Right lobe of liver (tissue), 6 donors: ENCODE data around the gene ZBTB25. TPM values are rescaled to one million over a fixed set of nuclear protein-coding genes. Genes with fewer than 3 reads are reported as not detected.
A peak's percentile ranks its signal among the peaks of the same experiment; 100 is the strongest.

Source experiments
- ATAC-seq, 4 donors: fragments of 200-7000 bp; cut with Tn5 transposase; one replicate each; pipeline ENCODE4 v1.9.1; 2020; ENCODE audit warnings: mild to moderate bottlenecking in 4 of 4, moderate library complexity in 4 of 4
- DNase-seq, 3 donors: peaks; one replicate each; pipeline ENCODE4 v3.0.0-alpha.2; 2020
- H3K27ac ChIP-seq, 3 donors: fragments of 200-600 bp; one replicate each; pipeline ENCODE4 v1.8.0; 2022
- H3K27me3 ChIP-seq, 2 donors: fragments of 200-600 bp; one replicate each; pipeline ENCODE4 v1.8.0; 2022
- H3K36me3 ChIP-seq, 4 donors: fragments of 200-600 bp; sonication (generic) in 1 of 4; one replicate each; pipeline versions ENCODE4 v1.5.1 to v1.8.0; 2017 to 2022; ENCODE audit warnings: control low read depth in 1 of 4
- H3K4me1 ChIP-seq, 4 donors: fragments of 200-600 bp; sonication (generic) in 1 of 4; one replicate each; pipeline versions ENCODE4 v1.5.1 to v1.8.0; 2017 to 2022; ENCODE audit warnings: control low read depth in 1 of 4
- H3K4me3 ChIP-seq, 3 donors: fragments of 200-600 bp; one replicate each; pipeline ENCODE4 v1.8.0; 2022
- H3K9me3 ChIP-seq, 4 donors: fragments of 200-600 bp; sonication (generic) in 1 of 4; one replicate each; pipeline versions ENCODE4 v1.5.1 to v1.8.0; 2017 to 2022; ENCODE audit warnings: control low read depth in 1 of 4
- POLR2A ChIP-seq: fragments of 450-650 bp; IDR thresholded peaks from one replicate; pipeline ENCODE4 v1.6.1; 2017; ENCODE audit warnings: antibody characterized with exemption, mild to moderate bottlenecking
- WGBS: methylation state at CpG from one replicate; pipeline ENCODE4 v1.1.6; 2018; ENCODE audit warnings: low coverage, low lambda C conversion rate; ENCODE audit not compliant: insufficient coverage; ENCODE audit errors: missing lambda C conversion rate; 5-methylcytosine and 5-hydroxymethylcytosine counted together
- intact Hi-C, 2 donors: fragments of 100-400 bp; cut with DNase I; formaldehyde crosslinking; loops; one replicate each; pipeline versions ENCODE4 v1.11.2 to v1.14.1; 2022
- long read RNA-seq: library from polyadenylated mRNA; unstranded; transcript quantifications from one replicate; pipeline ENCODE4 v2.0.0, GENCODE V29; 2019
- total RNA-seq, 6 experiments: library from RNA; depleted of rRNA in 2 of 6; stranded (reverse); fragments of >200 nt in 2 of 6; fragmentation: NEBNext Ultra II Directional in 3 of 6; extraction: Animal tissue kit (Norgen Biotek cat#: 25700) in 3 of 6; gene quantifications; one replicate each; pipeline versions ENCODE4 v1.1.0 to v1.2.4, GENCODE V29; 2016 to 2023
- TF ChIP-seq, protein P1 (sequence below), 4 donors: fragments of 200-600 bp in 3 of 4; fragments of 450-650 bp in 1 of 4; IDR thresholded peaks; one replicate each; pipeline versions ENCODE4 v1.5.1 to v1.8.0; 2016 to 2022; ENCODE audit warnings: antibody characterized with exemption in 4 of 4, mild to moderate bottlenecking in 2 of 4
- donor health status: DM: no; HTN: yes; CAD: no.
- donor health status: DM: no; HTN: no; CAD: no.
- donor health status: DM: no; HTN: no; CAD: no.
- donor health status: DM: no; HTN: yes; CAD: no.
- donor health status: DM: no; HTN: yes; CAD: no.

Gene ZBTB25, protein sequence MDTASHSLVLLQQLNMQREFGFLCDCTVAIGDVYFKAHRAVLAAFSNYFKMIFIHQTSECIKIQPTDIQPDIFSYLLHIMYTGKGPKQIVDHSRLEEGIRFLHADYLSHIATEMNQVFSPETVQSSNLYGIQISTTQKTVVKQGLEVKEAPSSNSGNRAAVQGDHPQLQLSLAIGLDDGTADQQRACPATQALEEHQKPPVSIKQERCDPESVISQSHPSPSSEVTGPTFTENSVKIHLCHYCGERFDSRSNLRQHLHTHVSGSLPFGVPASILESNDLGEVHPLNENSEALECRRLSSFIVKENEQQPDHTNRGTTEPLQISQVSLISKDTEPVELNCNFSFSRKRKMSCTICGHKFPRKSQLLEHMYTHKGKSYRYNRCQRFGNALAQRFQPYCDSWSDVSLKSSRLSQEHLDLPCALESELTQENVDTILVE
- total RNA-seq: 1 to 10 TPM; 5.5 to 6.2 (median 5.7) TPM
- long read RNA-seq, partial matches to known transcripts: 0 of 1 reads
- long read RNA-seq, other reads (novel, unspliced or antisense): 1 of 1 reads

GRCh38 chr14:64503434-64504309 is at the start of gene ZBTB25:
Gene ZBTB25, minus strand, starts transcription at chr14:64503838. Its CDS starts 13,305 bp downstream, at chr14:64490533.
- intact Hi-C loops: no loop called here
- ATAC-seq (peak; percentile 61 to 82 (median 76)), DNase-seq (peak; percentile 90 to 92 (median 91))
- peak; percentile 94 for TF ChIP-seq POLR2A
- TF ChIP-seq, protein P1, sequence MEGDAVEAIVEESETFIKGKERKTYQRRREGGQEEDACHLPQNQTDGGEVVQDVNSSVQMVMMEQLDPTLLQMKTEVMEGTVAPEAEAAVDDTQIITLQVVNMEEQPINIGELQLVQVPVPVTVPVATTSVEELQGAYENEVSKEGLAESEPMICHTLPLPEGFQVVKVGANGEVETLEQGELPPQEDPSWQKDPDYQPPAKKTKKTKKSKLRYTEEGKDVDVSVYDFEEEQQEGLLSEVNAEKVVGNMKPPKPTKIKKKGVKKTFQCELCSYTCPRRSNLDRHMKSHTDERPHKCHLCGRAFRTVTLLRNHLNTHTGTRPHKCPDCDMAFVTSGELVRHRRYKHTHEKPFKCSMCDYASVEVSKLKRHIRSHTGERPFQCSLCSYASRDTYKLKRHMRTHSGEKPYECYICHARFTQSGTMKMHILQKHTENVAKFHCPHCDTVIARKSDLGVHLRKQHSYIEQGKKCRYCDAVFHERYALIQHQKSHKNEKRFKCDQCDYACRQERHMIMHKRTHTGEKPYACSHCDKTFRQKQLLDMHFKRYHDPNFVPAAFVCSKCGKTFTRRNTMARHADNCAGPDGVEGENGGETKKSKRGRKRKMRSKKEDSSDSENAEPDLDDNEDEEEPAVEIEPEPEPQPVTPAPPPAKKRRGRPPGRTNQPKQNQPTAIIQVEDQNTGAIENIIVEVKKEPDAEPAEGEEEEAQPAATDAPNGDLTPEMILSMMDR (IDR thresholded peaks at IDR 0.05): no peak
- Histone ChIP-seq H3K9me3 (no peaks in the 10 kb centered on the region), H3K27me3 (no peaks in the 10 kb centered on the region), H3K27ac (peak within 1 kb of the TSS; percentile 98 to 100 (median 98)), H3K4me3 (peak within 1 kb of the TSS; percentile 84 to 88 (median 84)), H3K4me1 (peaks cover 0 to 49% (median 14%) of the 10 kb centered on the region in 4 donors), H3K36me3 (no peaks in the 10 kb centered on the region)
- 0% methylated on average over 27 of the region's 87 CpGs for WGBS

- ATAC-seq (no peak), DNase-seq (no peak)
- Histone ChIP-seq H3K36me3 (no peaks in the 10 kb centered on the region), H3K27ac (no peak overlapping the region), H3K4me1 (peaks cover 0 to 9% (median 0%) of the 10 kb centered on the region in 4 donors), H3K4me3 (peak overlapping the region in 1 of 3 donors; percentile 15), H3K9me3 (no peaks in the 10 kb centered on the region), H3K27me3 (peaks cover 0 to 12% of the 10 kb centered on the region in 2 donors)
- TF ChIP-seq POLR2A: no peak
- TF ChIP-seq, protein P1 (IDR thresholded peaks at IDR 0.05): no peak
- intact Hi-C loops: no loop called here
- WGBS: 39% methylated on average over 7 of the region's 7 CpGs
These were observed 47.1 kb upstream of the ZBTB25 start for GRCh38 chr14:64550621-64551333.

DNA sequence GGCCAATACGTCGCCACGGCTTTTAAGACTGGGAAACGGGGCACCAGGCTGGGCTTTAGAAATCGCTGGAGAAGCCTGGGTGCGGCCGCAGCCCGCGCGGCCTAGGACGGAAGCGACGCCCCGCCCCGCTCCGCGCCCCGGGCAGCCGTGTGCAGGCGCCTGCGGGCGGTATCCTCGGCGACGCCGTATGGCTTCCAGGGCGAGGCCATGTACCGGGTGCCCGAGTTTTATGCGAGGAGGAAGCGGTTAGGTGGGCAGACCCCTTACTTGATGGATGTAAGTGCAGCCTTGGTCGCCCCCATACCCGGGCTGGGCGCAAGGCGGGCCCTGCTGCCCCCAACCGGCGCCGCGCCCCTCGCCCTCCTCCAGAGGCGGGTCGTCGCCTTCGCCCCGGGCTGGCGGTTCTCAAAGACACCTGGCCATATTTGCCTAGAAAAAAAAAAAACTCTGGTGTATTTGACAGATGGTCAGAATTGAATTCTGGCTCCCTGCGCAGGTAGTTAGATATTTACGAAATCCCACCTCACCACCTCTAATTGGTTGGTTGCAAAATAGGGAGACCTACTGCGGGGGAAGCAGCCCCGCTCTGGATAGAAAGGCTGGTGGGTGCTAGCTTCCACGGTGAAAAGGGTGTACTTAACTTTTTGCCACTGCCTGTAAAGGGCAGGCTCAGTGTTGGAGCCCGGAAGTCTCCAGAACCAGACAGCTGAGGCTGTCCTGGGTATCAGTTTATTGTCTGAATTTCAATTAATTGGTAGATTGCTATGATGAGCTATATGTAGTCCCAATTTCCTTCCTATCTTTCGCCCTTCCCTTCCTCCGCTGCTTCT is 46.4 kb upstream of the ZBTB25 start, which contains the start of gene PPP1R36:
Gene PPP1R36 (plus strand): TSS at position 171 of the 830 bp plus-strand sequence. CDS start 37 bp downstream, at position 208.
- H3K9me3 ChIP-seq: no peaks in the 10 kb centered on the region
- H3K27ac ChIP-seq: no peak within 1 kb of the TSS
- ATAC-seq: peak; percentile 74 to 78 (median 78)
- TF ChIP-seq, protein P1 (IDR thresholded peaks at IDR 0.05): no peak
- TF ChIP-seq POLR2A: no peak
- H3K36me3 ChIP-seq: no peaks in the 10 kb centered on the region
- peaks cover 0 to 12% of the 10 kb centered on the region in 2 donors for H3K27me3 ChIP-seq
- intact Hi-C loops: no loop called here
- 9% methylated on average over 45 of the region's 54 CpGs for WGBS
- H3K4me3 ChIP-seq: peak within 1 kb of the TSS; percentile 15 to 38 (median 25)
- peaks cover 0 to 9% (median 0%) of the 10 kb centered on the region in 4 donors for H3K4me1 ChIP-seq
- peak; percentile 38 to 51 (median 47) for DNase-seq
